Heart right ventricle (tissue), 16 donors: ENCODE results near the gene SSH3. TPM values are rescaled to one million over a fixed set of nuclear protein-coding genes. Genes with fewer than 3 reads are reported as not detected.

ENCODE experiments used
- ATAC-seq, 8 donors: fragments of 200-7000 bp; cut with Tn5 transposase; one replicate each; pipeline ENCODE4 v1.9.1; 2020; ENCODE audit warnings: mild to moderate bottlenecking in 8 of 8, moderate library complexity in 8 of 8, moderate number of reproducible peaks in 1 of 8
- DNase-seq, 2 donors: peaks; one replicate each; pipeline ENCODE4 v3.0.0-alpha.2; 2020
- H3K27ac ChIP-seq, 10 donors: fragments of 200-600 bp; sonication (generic) in 2 of 10; one replicate each; pipeline versions ENCODE4 v1.5.0 to v1.8.0; 2020 to 2022; ENCODE audit warnings: mild to moderate bottlenecking in 3 of 10
- H3K27me3 ChIP-seq, 7 donors: fragments of 200-600 bp; one replicate each; pipeline ENCODE4 v1.8.0; 2021 to 2022; ENCODE audit warnings: mild to moderate bottlenecking in 2 of 7
- H3K36me3 ChIP-seq, 9 donors: fragments of 200-600 bp; sonication (generic) in 1 of 9; one replicate each; pipeline versions ENCODE4 v1.5.0 to v1.8.0; 2020 to 2022; ENCODE audit warnings: mild to moderate bottlenecking in 2 of 9
- H3K4me1 ChIP-seq, 9 donors: fragments of 200-600 bp; sonication (generic) in 1 of 9; one replicate each; pipeline versions ENCODE4 v1.5.0 to v1.8.0; 2020 to 2022; ENCODE audit warnings: mild to moderate bottlenecking in 4 of 9
- H3K4me3 ChIP-seq, 10 donors: fragments of 200-600 bp; sonication (generic) in 2 of 10; one replicate each; pipeline versions ENCODE4 v1.5.0 to v1.8.0; 2020 to 2022; ENCODE audit warnings: mild to moderate bottlenecking in 7 of 10, moderate library complexity in 2 of 10
- H3K9me3 ChIP-seq, 11 donors: fragments of 200-600 bp in 10 of 11; sonication (generic) in 2 of 11; one replicate each; pipeline versions ENCODE4 v1.5.0 to v1.8.0; 2013 to 2022; ENCODE audit warnings: mild to moderate bottlenecking in 2 of 11, control low read depth in 1 of 11, moderate library complexity in 1 of 11
- CTCF ChIP-seq, 9 donors: fragments of 200-600 bp; sonication (generic) in 2 of 9; IDR thresholded peaks; one replicate each; pipeline versions ENCODE4 v1.5.0 to v1.8.0; 2021 to 2022; ENCODE audit warnings: antibody characterized with exemption in 9 of 9, mild to moderate bottlenecking in 5 of 9, moderate library complexity in 1 of 9
- WGBS, 2 donors: extraction: QIAGEN DNeasy Blood & Tissue Kit; methylation state at CpG; one replicate each; pipeline ENCODE4 v1.1.7; 2013; ENCODE audit warnings: inconsistent platforms in 1 of 2; 5-methylcytosine and 5-hydroxymethylcytosine counted together
- intact Hi-C, 10 donors: fragments of 100-400 bp; cut with DNase I; formaldehyde crosslinking; loops; one replicate each; pipeline versions ENCODE4 v1.11.1 to v1.14.2; 2022
- polyA plus RNA-seq, 2 donors: library from polyadenylated mRNA; stranded (reverse); fragments of 200-250 nt; gene quantifications; one replicate each; pipeline ENCODE4 v1.2.3, GENCODE V29; 2013
- total RNA-seq, 10 donors: library from RNA; stranded (reverse); fragmentation: NEBNext Ultra II Directional in 3 of 10; extraction: Animal tissue kit (Norgen Biotek cat#: 25700) in 3 of 10; gene quantifications; one replicate each; pipeline versions ENCODE4 v1.2.1 to v1.2.4, GENCODE V29; 2021 to 2023
- donor health status: Arrhythmogenic right ventricular cardiomyopathy.
- donor health status: ischemic (EF 13 %, LVEDD 7.1; RV severe dilation, severe dysfunction).
- donor health status: healthy with polysubstance abuse.
- donor health status: DM: no; HTN: yes; CAD: no.
- donor health status: DM: no; HTN: no; CAD: no.
- donor health status: ischemic (EF 25% LVEDD 6.9; RV normal size, moderate dysfunction).
- donor health status: ischemic (EF 25% LVEDD 5.7; RV mildly dilated, moderate dysfunction).
- donor health status: healthy.
- donor health status: DM: yes; HTN: yes; CAD: no.
- donor health status: Ischemic cardiomyopathy.
- donor health status: ischemic (EF 35%, LVEDD 5.7; RV mildly dilated, moderate dysfunction).
- donor health status: nonischemic (EF 11% LVEDD 7.7; RV severe dilation, severe dysfunction).
- donor health status: DM: yes; HTN: yes; CAD: no.
- donor health status: PGD.
- donor health status: ischemic (EF 29% LVEDD 5.4; RV normal size, mild dysfunction).
- donor health status: nonischemic (EF 23%, LVEDD 6.1; RV moderate dilation, normal function).

SSH3 gene
- total and polyA plus RNA-seq, 12 donors, result 7.8 to 21.2 (median 15.3) TPM

GRCh38 chr11:67264877-67265632 is 38.3 kb upstream of the SSH3 start:
- no peak for ATAC-seq
- peaks cover 0 to 21% (median 0%) of the 10 kb centered on the region in 9 donors for H3K36me3 ChIP-seq
- TF ChIP-seq CTCF (IDR thresholded peaks at IDR 0.05), result no peak
- no peaks in the 10 kb centered on the region for H3K27me3 ChIP-seq
- H3K27ac ChIP-seq, result peak overlapping the region in 5 of 10 donors; percentile 66 to 82 (median 77)
- no peaks in the 10 kb centered on the region for H3K9me3 ChIP-seq
- WGBS, 2 donors, result 94 to 95% methylated on average over 7 of the region's 7 CpGs
- intact Hi-C loops, result loop anchor here in 5 of 10 donors (2.0 to 10.0 kb wide), 5 partner anchors 37 to 120 kb away; partner anchors contain the start of gene SSH3 (in 2 of the 5)
- H3K4me3 ChIP-seq, result no peak overlapping the region
- DNase-seq, result no peak
- peaks cover 23 to 69% (median 58%) of the 10 kb centered on the region in 9 donors for H3K4me1 ChIP-seq

- no peaks in the 10 kb centered on the region for H3K27me3 ChIP-seq
- peaks cover 25 to 76% (median 66%) of the 10 kb centered on the region in 9 donors for H3K4me1 ChIP-seq
- H3K36me3 ChIP-seq, result peaks cover 0 to 23% (median 0%) of the 10 kb centered on the region in 9 donors
- ATAC-seq (peak; percentile 51 to 76 (median 64)), DNase-seq (peak; percentile 70 to 89)
- H3K4me3 ChIP-seq, result peak overlapping the region in 6 of 10 donors; percentile 22 to 38 (median 36)
- no peaks in the 10 kb centered on the region for H3K9me3 ChIP-seq
- peak overlapping the region in 9 of 10 donors; percentile 32 to 86 (median 76) for H3K27ac ChIP-seq
- WGBS, 2 donors, result 12% methylated on average over 54 of the region's 54 CpGs
- intact Hi-C loops, result loop anchor here in 9 of 10 donors (1.0 to 10.0 kb wide), 5 partner anchors 36 to 119 kb away; partner anchors contain the start of gene SSH3 (in 2 of the 9)
- TF ChIP-seq CTCF (IDR thresholded peaks at IDR 0.05), result peak; percentile 65 to 81 (median 77)
Observed at GRCh38 chr11:67265633-67266448, 37.5 kb upstream of the SSH3 start.

GRCh38 chr11:67266449-67267187 is 36.7 kb upstream of the SSH3 start, which contains the start of gene GRK2:
GRK2 (plus strand) TSS chr11:67266473; CDS start chr11:67266700, 227 bp downstream.
- Histone ChIP-seq H3K9me3 (no peaks in the 10 kb centered on the region), H3K4me1 (peaks cover 31 to 76% (median 67%) of the 10 kb centered on the region in 9 donors), H3K36me3 (peaks cover 0 to 28% (median 0%) of the 10 kb centered on the region in 9 donors), H3K27ac (peak within 1 kb of the TSS; percentile 70 to 98 (median 91)), H3K4me3 (peak within 1 kb of the TSS; percentile 75 to 98 (median 96)), H3K27me3 (no peaks in the 10 kb centered on the region)
- WGBS, 2 donors, result 0 to 1% methylated on average over 48 to 99 of the region's 103 CpGs
- peak in 1 of 2 donors; percentile 53 for DNase-seq
- ATAC-seq, result peak in 1 of 8 donors; percentile 19
- intact Hi-C loops, result loop anchor here in 9 of 10 donors (1.0 to 10.0 kb wide), 5 partner anchors 36 to 118 kb away; partner anchors contain the start of gene SSH3 (in 2 of the 9)
- TF ChIP-seq CTCF (IDR thresholded peaks at IDR 0.05), result no peak
